DOHH2 (cell line): ENCODE data around the gene HLA-DPA1.

ENCODE experiments used
- EZH2phosphoT487 ChIP-seq: fragments of 200-600 bp; sonication (generic); IDR thresholded peaks from 2 replicates; pipeline ENCODE4 v1.6.1; 2017; ENCODE audit warnings: borderline replicate concordance, mild to moderate bottlenecking, antibody characterized with exemption, low read length, moderate library complexity, mixed read lengths
- TF ChIP-seq, protein P1 (sequence below): fragments of 200-600 bp; sonication (generic); IDR thresholded peaks from one replicate; pipeline ENCODE4 v1.5.1; 2014; ENCODE audit warnings: antibody characterized with exemption, mild to moderate bottlenecking, low read depth, low read length; ENCODE audit not compliant: poor library complexity, severe bottlenecking

DNA sequence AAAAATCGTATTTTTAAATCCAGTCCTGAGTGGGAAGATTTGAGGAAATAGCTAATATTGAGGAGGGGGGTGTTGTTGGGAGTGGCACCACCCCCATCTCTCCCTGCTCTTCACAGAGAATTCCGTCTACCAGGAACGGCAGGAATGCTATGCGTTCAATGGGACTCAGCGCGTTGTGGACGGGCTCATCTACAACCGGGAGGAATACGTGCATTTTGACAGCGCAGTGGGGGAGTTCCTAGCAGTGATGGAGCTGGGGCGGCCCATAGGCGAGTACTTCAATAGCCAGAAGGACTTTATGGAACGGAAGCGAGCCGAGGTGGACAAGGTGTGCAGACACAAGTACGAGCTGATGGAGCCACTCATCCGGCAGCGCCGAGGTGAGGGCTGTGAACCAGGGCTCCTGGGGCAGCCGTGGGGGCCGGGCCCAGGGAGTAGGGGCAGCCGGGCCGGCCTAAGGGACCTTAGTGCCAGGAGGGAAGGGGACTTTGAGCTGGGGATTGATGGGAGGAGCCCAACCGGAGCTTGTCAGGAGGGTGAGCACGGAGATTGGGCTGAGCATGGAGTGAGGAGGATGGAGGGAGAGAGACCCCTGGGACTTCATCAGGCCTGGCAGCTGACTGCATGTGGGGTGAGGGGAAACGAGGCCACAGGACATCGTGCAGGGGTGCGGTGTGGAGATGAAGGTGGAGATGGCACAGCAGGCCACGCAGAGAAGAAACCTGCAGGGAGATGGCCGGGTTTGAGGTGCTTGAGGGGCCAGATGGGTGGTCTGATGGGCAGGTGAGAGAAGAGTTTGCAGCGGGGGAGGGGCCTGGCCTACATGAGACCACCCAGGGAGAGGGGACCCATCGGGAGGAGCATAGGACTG is 43.6 kb upstream of the HLA-DPA1 start:
- TF ChIP-seq, protein P1, sequence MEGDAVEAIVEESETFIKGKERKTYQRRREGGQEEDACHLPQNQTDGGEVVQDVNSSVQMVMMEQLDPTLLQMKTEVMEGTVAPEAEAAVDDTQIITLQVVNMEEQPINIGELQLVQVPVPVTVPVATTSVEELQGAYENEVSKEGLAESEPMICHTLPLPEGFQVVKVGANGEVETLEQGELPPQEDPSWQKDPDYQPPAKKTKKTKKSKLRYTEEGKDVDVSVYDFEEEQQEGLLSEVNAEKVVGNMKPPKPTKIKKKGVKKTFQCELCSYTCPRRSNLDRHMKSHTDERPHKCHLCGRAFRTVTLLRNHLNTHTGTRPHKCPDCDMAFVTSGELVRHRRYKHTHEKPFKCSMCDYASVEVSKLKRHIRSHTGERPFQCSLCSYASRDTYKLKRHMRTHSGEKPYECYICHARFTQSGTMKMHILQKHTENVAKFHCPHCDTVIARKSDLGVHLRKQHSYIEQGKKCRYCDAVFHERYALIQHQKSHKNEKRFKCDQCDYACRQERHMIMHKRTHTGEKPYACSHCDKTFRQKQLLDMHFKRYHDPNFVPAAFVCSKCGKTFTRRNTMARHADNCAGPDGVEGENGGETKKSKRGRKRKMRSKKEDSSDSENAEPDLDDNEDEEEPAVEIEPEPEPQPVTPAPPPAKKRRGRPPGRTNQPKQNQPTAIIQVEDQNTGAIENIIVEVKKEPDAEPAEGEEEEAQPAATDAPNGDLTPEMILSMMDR, result no peak
- TF ChIP-seq EZH2phosphoT487, result no peak
